SW480 (cell line): Measurements from ENCODE around the gene LRCOL1.
"Not testable (repeated sequence)": the region's sequence is repeated elsewhere in the genome, so short reads cannot be mapped to it uniquely, and the experiment has no call there.

Source experiments
- DNase-seq: peaks from one replicate; pipeline ENCODE4 v3.0.0-alpha.2; 2016; ENCODE audit warnings: low spot score

LRCOL1 gene

DNA sequence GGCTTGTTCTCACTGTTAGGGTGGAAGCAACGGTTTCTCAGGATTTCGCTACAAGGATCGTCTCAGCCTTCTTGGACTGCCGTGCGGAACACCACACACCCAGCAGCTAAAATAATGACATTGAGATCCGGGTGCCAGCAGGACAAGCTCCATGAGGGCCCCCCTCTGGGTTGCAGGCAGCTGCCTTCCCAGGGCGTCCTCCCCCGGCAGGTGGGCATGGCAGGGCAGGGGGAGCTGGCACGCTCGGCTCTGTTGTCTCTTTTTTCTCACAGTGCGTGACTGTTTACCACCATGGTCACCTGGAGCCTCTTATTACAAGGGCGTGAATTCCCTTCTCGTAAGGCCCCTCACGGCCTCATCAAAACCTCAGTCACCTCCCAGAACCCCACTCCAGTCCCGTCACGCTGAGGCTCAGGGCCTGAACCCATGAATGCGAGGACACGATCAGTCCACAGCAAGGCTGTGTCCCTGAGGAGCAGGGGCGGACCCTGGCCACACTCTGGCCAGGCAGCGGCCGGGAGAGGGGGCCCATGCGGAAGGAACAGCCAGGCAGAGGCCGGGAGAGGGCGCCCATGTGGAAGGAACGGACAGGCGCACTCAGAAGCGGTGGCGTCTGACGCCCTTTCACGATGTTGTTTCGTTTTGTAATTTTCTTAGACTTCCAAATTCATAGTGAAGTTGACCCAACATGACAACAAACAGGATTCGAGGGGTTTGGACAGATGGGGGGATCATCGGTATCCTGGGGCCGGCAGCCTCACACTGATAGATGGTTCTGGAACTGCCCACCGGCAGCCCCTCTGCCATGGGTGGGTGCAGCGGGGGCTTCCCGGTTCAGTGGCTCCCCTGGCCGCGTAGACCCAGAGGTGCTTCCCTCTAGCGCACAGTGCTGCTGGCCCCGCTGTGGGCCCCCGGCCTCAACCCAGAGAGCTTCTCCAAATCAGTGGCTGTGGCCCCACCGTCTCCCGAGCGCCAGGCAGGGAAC, 10.0 kb downstream of the LRCOL1 start:
- peak; percentile 56 for DNase-seq

DNA sequence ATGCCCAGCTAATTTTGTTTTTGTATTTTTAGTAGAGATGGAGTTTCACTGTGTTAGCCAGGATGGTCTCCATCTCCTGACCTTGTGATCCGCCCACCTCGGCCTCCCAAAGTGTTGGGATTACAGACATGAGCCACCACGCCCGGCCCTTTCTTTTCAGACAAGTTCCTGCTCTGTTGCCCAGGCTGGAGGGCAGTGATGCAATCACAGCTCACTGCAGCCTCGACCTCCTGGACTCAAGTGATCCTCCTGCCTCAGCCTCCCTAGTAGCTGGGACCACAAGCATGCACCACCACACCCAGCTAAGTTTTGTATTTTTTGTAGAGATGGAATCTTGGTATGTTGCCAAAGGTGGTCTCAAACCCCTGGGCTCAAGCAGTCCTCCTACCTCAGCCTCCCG, 10.9 kb downstream of the LRCOL1 start:
- not testable (repeated sequence) for DNase-seq

- DNase-seq: no peak
These were observed 12.8 kb downstream of the LRCOL1 start for GRCh38 chr12:132597333-132598316.

GRCh38 chr12:132596016-132596415, 14.4 kb downstream of the LRCOL1 start:
- DNase-seq: no peak

DNA sequence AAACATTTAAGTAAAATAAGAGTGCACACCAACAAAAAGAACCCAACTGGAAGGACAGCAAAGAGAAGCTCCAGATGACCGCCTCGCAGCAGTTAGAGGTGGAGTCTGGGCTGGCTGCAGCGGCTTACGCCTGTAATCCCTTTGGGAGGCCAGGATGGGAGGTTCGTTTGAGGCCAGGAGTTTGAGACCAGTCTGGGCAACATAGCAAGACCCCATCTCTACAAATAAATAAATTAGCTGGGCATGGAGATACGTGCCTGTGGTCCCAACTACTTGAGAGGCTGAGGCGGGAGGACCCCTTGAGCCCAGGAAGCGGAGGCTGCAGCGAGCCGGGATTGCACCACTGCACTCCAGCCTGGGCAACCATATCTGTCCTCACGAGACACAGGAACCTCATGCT, 15.2 kb downstream of the LRCOL1 start:
- DNase-seq: no peak

GRCh38 chr12:132593938-132594358, 16.4 kb downstream of the LRCOL1 start:
- DNase-seq: peak; percentile 98

DNA sequence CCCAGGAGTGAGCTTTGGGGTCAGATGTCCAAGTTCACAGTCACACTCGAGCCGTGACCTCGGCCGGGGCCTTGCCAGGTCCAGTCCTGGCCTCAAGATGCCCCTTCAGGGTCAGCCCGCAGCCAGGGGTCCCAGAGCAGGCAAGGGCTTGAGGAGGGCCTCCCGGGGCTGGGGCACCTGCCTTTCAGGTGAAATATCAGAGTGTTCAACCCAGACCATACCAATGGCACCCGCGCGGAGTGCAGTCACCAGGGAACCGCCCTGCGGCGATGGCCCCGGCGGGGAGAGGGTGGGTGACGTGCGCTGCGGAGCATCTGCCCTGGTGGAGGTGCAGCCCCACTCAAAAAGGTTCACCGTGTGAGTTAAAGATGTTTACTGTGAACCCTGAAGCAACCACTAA, 16.9 kb downstream of the LRCOL1 start:
- DNase-seq: no peak

GRCh38 chr12:132593071-132593470, 17.3 kb downstream of the LRCOL1 start:
- DNase-seq: no peak

GRCh38 chr12:132592282-132592970, 18.0 kb downstream of the LRCOL1 start:
- no peak for DNase-seq

GRCh38 chr12:132591107-132591935, 19.1 kb downstream of the LRCOL1 start:
- DNase-seq: no peak

DNA sequence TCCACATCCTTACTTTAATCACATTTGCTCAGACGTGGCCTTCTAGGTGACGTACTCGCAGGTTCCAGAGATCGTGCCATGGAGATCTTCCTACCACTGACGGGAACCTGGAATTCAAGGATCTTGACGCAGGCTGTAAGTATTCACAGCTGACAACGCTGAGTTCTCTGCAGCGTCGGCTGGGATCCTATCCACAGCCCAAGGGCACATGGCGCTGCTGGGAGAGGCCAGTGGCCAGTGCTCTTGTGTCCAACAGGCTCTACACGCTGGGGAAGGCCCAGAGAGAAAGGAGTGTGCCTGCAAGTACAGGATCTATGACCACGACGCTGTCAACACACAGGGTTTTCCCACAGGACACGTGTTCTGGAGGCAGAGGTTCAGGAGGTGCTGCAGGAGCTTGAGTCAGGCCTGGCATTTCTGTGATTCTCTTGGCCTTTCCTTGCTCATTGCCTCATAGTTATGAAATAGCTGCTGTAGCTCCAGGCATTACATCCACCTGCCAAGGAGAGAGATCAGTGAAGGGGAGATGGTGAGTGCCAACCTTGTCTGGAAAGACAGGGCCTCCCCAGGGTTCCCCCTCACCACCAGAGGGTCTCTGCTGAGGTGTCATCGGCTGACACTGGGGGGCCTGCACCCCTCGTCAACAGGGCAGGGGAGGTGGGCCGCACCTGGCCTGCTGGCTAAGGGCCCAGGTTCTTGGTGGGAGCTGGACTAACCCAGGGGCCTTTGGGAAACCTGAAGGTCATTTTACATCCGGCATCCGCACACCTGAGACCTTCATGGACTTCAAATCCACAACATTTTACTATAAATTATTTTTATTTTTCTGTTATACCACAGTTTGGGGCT, 21.3 kb downstream of the LRCOL1 start:
- DNase-seq: no peak

GRCh38 chr12:132588319-132588718, 22.1 kb downstream of the LRCOL1 start:
- DNase-seq: no peak

DNA sequence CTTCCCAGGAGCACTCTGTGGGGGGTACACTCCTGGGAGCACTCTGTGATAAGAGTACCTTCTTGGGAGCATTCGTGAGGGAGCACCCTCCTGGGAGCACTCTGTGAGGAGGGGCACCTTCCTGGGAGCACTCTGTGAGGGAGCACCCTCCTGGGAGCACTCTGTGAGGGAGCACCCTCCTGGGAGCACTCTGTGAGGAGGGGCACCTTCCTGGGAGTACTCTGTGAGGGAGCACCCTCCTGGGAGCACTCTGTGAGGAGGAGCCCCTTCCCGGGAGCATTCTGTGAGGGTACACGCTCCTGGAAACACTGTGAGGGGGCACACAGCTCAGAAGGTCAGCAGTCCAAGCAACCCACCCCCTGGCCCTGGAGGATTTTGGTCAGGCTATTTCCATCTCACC, 22.6 kb downstream of the LRCOL1 start:
- no peak for DNase-seq

GRCh38 chr12:132586929-132587328, 23.5 kb downstream of the LRCOL1 start:
- no peak for DNase-seq

DNA sequence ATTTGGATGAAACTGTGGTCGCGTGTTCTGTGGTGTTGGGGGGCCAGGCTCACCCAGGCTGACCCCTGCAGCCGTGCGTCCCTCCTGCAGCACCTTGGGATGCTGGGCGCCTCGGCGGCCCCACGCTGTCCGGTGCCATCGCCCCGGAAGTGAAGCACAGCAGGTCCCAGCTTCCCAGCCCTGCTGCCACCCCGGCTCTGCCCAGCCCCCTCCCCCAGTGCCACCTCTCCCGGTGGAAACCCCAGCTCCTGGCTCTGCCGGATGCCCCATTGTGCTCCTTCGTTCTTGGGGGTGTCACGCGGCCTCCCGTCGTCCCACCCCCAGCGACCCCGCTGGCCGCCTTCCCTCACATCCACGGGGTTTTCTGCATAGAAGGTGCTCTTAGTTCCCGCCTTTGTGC, 25.2 kb downstream of the LRCOL1 start:
- no peak for DNase-seq

DNA sequence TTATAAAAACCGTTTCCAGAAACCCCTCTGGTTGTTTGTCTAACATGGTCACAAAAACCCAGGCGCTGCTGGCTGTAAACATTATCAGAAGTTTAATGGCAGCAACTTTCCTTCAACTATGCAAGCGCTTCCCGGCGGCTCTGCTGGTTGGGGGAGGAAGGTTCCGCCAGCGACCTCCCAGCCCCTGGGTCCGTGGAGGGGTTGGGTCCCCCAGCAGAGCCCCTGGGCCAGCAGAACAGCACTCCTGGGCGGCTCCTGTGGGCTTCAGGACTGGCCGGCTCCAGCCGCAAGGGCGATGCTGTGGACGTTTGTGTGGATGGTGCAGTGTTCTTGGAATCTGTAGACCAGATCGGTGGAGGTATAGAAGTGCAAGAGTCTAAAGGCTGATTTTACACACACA, 26.0 kb downstream of the LRCOL1 start:
- no peak for DNase-seq

DNA sequence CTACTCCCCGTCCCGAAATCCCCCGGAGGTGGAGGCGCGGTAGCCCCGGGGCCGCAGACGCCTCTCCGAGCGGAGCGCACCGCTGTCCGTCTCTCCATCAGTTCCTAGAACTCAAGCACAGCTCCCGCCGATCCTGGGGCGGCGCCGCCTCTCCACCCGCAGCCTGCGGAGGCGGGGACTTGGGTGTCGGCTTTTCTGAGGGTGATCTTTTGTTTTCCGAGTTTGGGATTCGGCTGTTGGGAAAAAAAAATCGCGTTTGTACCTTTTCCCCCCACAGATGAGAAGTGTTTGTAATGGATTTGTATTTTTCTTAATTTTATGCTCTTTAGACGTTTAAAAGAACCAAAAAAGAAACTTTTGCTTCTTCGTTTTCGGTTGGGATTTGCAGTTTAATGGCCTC, 26.6 kb downstream of the LRCOL1 start:
- DNase-seq: no peak

- no peak for DNase-seq
These were observed 27.0 kb downstream of the LRCOL1 start for GRCh38 chr12:132583411-132583710.

DNA sequence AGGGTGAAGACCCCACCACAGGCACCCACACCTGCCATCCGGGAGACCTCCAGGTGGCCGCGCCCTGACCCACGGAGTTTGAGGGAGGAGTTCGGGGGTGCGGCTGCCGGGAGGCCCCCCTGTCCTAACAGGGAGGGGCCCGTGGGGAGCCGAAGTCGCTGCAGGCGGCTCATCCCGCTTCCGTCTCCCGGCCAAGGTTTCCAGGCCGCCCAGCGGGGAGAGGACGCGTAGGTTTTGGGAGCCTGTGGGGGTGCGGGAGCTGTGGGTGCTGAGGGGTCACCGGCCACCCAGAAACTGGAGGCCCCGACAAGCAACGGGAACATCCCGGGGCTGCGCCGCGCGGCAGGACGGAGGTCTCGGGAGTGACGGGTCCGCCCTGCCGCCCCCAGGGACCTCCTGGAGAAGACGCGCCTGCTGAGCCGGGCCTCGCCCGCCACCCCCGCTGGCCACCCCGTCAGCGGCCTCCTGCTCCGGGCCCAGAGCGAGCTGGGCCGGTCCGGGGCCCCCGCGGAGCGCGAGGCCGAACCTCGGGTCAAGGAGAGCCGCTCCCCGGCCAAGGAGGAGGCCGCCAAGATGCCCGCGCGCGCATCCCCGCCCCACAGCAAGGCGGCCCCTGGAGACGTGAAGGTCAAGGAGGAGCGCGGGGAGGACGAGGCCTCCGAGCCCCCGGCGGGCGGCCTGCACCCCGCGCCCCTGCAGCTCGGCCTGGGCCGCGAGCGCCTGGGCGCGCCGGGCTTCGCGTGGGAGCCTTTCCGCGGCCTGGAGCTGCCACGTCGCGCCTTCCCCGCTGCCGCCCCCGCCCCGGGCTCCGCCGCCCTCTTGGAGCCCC, 27.6 kb downstream of the LRCOL1 start:
- DNase-seq: no peak

GRCh38 chr12:132582058-132582420, 28.3 kb downstream of the LRCOL1 start:
- no peak for DNase-seq
